Measurements from ENCODE around the gene DNAH10.

DNA sequence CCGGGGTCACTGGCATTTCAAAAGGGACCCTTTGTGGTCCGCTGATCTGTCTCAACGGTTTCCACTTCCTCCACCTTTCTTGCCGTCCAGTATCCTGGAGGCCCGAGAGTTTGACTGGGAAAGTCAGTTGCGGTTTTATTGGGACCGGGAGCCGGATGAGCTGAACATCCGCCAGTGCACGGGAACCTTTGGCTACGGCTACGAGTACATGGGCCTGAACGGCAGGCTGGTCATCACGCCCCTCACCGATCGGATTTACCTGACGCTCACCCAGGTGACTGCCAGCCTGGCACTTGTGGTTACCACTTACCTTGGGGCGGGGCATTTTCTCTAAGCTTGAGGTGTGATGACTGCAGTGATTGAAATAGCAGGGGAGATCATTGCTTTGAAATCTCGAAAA, 83.8 kb downstream of the DNAH10 start:
- TF ChIP-seq RFX5 (IDR thresholded peaks at IDR 0.05): no peak
- TF ChIP-seq FOSL2 (IDR thresholded peaks at IDR 0.05): no peak
- no peak for TF ChIP-seq FOSL2 (CRISPR knock-in tag; IDR thresholded peaks at IDR 0.05)
- TF ChIP-seq, protein P1, sequence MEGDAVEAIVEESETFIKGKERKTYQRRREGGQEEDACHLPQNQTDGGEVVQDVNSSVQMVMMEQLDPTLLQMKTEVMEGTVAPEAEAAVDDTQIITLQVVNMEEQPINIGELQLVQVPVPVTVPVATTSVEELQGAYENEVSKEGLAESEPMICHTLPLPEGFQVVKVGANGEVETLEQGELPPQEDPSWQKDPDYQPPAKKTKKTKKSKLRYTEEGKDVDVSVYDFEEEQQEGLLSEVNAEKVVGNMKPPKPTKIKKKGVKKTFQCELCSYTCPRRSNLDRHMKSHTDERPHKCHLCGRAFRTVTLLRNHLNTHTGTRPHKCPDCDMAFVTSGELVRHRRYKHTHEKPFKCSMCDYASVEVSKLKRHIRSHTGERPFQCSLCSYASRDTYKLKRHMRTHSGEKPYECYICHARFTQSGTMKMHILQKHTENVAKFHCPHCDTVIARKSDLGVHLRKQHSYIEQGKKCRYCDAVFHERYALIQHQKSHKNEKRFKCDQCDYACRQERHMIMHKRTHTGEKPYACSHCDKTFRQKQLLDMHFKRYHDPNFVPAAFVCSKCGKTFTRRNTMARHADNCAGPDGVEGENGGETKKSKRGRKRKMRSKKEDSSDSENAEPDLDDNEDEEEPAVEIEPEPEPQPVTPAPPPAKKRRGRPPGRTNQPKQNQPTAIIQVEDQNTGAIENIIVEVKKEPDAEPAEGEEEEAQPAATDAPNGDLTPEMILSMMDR (IDR thresholded peaks at IDR 0.05): no peak
- TF ChIP-seq, protein P2, sequence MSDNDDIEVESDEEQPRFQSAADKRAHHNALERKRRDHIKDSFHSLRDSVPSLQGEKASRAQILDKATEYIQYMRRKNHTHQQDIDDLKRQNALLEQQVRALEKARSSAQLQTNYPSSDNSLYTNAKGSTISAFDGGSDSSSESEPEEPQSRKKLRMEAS (IDR thresholded peaks at IDR 0.05): no peak
- no peak for TF ChIP-seq EP300 (IDR thresholded peaks at IDR 0.05)
- no peak for TF ChIP-seq POLR2A (IDR thresholded peaks at IDR 0.05; ENCODE audit: low read length)
- no peak for TF ChIP-seq CEBPB (IDR thresholded peaks at IDR 0.05)
- no peak for TF ChIP-seq CBX8 (IDR thresholded peaks at IDR 0.05)
